SIG-M5 (cell line): ENCODE results near the gene PDCD5.
"Not testable (repeated sequence)": the region's sequence is repeated elsewhere in the genome, so short reads cannot be mapped to it uniquely, and the experiment has no call there.

Experiments used
- DNase-seq: peaks from one replicate; lab custom pipeline; 2025; lab: John Stamatoyannopoulos, UW

PDCD5 gene

DNA sequence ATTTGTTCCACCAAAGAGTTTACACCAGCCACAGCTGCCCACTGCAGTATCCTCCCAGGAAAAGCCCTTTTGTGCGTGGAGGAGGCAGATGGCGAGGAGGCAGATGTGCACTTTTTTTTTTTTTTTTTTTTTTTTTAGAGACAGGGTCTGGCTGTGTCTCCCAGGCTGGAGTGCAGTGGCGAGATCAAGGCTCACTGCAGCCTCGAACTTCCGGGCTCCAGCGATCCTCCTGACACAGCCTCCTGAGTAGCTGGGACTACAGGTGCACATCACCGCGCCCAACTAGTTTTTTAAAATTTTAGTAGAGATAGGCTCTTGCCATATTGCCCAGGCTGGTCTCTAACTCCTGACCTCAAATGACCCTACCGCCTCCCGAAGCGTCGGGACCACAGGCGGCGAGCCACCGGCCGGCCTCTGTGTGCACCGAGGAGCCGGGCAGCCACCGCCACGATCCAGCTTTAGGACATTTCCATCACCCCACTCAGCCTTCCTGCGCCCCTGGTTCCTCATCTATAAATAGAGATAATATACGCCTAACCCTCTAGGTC is 563 bp upstream of the PDCD5 start:
- no peak for DNase-seq

DNA sequence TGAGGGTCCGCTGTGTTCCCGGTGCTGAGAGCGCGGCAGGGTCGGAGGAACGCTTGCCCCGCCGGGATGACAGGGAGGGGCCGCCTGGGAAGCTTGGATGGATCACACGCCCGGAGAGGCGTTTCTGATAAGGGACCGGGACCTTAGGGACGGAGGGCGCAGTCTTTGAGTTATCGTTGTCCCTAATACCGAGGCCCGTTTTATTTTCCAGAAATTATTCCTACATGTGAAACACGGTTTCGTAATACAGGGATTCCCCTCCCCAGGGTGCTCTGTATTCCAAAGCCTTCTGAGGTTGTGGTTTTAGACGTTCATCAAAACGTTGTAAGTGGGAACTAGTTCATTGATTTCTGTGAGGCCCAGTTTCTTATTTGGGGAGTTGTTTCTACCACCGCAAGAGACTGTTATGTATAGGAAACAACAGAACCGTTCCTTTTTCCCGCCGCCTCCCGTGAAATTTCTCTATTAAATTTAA is 752 bp downstream of the PDCD5 start:
- no peak for DNase-seq

DNA sequence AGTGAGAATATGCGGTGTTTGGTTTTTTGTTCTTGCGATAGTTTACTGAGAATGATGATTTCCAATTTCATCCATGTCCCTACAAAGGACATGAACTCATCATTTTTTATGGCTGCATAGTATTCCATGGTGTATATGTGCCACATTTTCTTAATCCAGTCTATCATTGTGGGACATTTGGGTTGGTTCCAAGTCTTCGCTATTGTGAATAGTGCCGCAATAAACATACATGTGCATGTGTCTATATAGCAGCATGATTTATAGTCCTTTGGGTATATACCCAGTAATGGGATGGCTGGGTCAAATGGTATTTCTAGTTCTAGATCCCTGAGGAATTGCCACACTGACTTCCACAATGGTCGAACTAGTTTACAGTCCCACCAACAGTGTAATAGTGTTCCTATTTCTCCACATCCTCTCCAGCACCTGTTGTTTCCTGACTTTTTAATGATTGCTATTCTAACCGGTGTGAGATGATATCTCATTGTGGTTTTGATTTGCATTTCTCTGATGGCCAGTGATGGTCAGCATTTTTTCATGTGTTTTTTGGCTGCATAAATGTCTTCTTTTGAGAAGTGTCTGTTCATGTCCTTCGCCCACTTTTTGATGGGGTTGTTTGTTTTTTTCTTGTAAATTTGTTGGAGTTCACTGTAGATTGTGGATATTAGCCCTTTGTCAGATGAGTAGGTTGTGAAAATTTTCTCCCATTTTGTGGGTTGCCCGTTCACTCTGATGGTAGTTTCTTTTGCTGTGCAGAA is 6.9 kb downstream of the PDCD5 start:
- DNase-seq = not testable (repeated sequence)

DNA sequence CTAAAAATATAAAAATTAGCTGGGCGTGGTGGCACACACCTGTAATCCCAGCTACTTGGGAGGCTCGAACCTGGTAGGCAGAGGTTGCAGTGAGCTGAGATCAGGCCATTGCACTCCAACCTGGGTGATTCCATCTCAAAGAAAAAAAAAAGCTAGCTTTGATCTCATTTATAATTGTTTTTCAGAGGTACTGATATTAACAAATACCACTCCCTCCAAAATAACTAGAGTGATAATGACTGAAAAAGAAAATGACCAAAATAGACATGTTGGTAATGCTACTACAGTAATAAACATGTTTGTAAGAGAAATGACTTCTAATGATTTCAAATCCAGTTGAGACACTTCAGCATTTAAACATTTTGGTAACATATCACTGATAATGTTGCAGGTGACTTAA is 13.0 kb downstream of the PDCD5 start:
- DNase-seq = no peak

DNA sequence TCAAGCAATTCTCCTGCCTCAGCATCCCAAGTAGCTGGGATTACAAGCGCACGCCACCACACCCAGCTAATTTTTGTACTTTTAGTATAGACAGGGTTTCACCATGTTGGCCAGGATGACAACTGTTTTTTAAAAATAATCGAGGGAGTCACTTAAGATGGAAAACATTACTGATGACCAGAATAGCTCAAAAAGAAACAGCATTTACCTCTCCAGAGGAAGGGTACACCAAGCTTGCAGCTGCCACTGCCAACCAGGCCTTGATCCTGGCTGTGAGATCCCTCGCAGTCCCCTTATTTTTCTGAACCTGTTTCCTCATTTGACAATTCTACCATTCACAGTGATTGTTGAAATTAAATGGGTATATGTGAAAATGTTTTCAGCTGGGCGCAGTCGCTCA is 14.5 kb downstream of the PDCD5 start:
- no peak for DNase-seq

DNA sequence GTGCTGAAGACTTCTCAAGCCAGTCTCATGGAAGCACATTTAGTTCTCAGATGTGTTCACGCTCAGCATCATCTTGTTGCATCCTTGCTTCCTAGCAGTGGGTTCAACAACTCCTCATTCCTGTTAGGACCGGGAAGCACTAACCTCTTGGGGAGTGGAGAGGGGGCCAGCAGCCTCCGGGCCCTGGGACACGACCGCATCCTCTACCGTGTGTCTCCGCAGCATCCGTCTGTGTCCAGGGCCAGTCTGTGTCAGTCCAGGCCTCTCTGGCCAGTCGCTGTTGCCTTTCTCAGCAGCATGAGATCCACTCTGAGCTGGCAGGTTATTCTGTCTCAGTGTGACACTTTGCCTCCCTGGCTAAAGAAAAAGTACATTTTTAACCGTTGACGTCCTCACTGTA is 17.0 kb downstream of the PDCD5 start:
- DNase-seq = no peak

DNA sequence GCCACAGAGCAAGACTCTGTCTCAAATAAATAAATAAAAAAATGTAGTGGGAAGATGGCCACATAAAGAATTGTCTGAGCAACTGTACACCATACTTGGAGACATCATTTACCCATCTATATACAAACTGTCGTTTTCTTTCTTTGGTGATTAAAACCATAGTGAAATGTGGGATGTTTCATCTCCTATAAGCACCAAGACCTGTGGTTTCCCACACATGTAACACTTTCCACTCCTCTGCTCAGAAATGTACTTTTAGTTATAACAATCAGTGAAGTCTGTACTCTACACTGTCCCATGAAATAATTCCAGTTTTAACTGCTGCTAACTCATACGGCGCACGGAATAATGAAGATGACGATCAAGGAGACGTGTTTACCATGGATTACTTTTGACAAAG is 18.3 kb downstream of the PDCD5 start:
- DNase-seq = no peak

DNA sequence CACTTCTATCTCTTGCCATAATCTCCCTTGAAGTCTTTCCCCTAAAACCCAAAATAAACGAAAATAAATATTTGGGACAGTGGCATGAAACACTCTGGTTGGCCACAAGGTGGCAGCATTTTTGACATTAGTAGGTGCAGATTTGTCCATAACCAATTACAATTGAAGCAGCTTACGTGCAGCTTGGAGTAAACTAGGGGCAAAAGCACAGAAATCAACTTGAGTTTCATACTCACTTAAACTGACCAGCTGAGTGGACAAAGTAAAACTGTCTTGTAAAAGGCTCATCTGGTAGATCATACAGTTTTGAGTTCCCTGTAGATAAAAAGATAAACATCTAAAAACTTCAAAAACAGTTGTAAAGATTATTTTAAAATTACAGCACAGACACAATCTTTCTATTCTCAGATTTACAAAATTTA is 18.8 kb downstream of the PDCD5 start:
- DNase-seq = no peak

DNA sequence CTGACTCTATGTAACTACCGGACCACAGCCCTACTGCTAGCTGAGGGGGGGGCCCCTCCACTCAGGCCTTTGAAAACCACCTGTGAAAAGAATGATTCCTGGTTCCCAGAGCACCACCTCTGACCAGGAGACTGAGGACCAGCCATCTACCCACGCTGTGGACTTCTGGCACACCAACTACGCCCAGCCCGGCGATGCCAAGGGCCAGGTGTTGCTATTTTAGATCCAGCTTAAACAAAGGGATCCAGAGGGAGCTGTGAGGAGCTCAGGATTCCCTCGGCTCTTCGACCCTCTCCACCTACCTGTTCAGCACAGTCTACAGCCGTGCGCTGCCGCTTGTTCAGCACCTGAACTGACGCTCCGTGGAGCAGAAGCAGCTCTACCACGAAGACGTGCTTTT is 23.0 kb downstream of the PDCD5 start:
- no peak for DNase-seq

DNA sequence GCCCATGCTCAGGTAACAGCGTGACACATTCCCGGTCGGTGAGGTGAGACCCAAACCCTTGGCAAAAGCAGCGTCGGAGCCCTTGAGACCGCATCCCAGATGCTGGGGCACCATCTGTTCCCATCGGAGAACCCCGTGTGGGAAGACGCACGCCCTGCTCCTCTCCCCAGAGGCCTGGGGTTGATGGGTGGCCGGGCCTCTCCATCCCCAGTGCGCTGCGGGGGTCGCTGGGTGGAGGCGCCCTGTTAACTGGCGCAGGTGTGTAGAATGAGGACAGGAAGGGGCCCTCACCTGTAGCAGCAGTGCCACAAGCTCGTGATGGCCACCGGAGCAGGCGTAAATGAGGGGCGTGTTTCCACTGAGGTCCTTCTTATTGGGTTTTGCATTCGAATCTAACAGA is 24.6 kb downstream of the PDCD5 start:
- no peak for DNase-seq

DNA sequence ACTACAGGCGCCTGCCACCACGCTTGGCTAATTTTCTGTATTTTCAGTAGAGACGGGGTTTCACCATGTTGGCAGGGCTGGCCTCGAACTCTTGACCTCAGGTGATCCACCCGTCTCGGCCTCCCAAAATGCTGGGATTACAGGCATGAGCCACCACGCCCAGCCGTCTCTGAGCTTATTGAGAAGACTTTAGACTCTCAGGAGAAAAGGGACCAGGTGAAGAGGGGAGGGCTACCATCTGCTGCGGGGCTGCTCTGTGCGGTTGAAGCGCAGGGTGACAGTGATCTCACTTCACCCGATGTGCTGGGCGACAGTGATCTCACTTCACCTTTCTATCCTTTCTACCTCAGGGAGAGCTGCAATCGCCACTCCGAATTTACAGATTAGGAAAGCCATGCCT is 25.3 kb downstream of the PDCD5 start:
- DNase-seq = no peak

DNA sequence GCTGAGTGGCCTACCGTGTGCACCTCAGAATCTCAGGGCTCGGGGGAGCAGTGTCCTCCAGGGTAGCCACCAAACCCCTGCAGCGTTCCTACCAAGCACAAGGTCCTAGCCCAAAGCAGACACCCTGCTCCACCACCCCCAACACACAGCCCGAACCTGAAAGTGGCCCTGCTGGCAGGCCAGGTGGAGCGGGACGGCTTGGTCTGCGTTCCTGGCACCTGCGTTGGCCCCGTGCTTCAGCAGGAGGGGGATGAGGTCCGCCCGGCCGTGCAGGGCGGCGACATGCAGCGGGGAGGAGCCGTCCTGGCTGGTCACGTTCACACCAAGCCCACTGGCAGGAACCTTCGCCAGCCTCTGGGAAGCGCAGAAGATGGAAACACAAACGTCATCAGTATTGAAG is 26.5 kb downstream of the PDCD5 start:
- DNase-seq = no peak

DNA sequence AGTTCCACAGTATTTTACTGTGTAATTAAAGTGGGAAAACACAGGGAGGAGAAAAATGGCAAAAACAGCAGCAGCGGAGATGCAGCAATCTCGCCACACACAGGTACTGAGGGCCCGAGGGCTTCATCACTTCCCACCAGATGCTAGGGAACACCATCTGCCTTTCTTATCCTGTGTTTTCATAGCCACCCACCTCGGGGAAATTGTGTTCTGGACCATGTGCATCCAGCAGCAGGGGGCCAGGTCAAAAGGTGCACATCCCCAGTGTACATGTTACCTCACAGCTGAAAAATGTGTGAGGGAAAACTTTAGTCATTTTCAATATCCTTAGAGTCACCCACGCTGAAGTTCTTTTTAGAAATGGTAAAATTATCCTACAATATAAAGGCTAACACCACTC is 30.2 kb downstream of the PDCD5 start:
- DNase-seq = no peak

DNA sequence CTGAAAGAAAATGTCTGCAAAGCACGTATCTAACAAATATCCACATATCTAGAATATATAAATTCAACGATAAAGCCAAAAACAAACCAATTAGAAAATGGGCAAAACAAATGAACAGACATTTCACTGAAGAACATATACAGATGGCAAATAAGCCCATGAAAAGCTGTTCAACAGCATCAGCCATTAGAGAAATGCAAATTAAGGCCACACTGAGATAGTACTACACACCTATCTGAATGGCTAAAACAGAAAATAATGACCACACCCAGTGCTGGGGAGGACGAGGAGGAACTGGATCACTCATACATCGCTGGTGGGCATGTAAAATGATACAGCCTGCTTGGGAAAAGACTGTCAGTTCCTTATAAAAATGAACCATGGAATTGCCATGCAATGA is 32.0 kb downstream of the PDCD5 start:
- no peak for DNase-seq

DNA sequence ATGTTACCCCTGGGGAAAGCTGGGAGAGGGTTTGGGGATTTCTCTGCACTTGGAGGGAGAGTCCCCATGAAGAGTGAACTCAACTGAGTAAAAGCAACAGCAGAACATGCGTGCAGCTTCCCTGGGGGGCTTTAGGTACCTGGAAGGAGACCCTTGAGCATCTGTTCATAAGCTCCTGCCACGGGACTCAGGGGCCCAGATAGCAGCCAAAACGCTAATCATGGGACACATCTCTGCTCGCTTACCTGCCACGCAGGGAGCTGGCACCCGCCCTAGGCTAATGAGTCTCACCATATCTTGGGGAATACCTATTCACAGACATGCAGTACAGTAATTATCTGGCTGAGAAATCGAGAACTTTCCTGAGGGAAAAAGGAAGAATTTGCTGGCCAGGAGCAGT is 33.9 kb downstream of the PDCD5 start:
- DNase-seq = no peak

DNA sequence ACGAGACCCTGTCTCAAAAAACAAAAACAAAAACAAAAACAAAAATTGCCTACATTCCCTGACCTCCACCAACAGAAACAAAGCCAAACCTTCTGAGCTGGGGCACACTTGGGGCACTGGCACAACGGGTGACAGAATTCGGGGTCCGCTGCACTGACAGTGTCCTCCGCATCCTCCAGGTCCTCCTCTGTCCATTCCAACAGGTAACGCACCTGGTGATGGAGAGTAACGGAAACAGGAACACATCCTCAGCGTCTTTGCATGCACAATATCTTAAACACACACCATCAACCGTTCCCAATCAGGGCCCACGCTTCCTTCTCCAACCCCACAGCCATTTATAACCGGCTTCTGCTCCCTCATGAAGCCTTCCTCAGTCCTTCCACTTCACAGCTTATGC is 34.6 kb downstream of the PDCD5 start:
- no peak for DNase-seq

DNA sequence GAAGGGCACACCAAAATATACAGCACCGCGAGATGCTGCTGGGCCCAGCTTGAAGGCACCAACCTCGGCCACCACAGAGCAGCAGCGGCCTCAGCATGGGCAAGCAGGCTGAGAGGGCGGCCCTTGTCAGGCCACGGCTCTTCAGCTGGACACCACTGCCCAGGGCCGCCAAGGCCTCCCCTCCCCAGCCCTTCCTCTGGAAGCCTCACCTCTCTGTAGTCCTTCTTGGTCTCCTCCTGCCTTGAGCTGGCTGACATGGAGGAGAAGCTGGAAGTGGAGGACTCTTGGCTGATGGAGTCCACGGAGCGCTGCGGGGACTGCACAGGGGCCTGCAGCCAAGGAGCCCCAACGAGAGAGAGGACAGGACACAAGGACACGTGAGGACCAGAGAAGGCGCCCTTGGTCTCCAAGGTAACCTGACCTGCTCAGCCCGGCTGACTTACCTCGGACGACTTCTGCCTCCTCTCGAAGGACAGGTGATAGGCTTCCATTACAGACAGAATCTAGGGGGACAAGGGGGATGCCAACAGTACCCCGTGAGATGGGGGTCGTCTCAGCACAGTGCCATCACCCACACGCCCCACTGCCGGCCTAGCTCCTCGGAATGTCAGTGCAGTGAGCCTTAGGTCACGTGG is 38.2 kb downstream of the PDCD5 start:
- DNase-seq = no peak

DNA sequence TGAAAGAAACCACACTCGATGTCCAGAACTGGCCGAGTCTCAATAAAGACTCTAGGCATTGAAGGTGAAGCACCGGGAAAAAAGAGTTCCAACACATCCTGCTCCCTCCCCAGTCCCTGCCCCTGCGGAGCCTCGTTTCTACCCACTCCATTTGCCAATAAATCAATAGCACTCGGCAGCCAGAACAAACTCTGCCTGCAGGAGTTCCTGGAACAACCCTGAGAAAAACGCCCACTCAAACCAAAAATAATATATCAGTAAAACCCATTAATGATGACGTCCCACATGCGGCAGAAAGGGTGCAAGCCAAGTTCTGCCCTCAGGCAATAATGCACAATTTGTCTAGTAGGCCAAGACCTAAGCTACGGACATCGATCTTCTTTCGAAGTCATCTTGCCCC is 41.0 kb downstream of the PDCD5 start:
- no peak for DNase-seq

DNA sequence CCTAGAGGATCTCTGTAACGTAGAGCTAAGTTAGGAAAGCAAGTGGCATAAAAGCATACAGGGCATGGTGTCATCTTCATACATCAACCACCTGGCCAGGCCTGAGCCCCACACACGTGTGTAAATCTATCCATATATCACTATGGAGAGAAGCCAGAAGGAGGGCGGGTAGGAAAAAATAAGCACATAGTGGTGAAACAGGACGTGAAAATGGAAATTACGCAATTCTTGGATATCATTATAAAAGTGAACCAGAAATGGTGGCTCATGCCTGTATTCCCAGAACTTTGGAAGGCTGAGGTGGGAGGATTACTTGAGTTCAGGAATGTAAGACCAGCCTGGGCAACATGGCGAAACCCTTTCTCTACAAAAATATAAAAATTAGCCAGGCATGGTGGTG is 43.4 kb downstream of the PDCD5 start:
- DNase-seq = no peak

DNA sequence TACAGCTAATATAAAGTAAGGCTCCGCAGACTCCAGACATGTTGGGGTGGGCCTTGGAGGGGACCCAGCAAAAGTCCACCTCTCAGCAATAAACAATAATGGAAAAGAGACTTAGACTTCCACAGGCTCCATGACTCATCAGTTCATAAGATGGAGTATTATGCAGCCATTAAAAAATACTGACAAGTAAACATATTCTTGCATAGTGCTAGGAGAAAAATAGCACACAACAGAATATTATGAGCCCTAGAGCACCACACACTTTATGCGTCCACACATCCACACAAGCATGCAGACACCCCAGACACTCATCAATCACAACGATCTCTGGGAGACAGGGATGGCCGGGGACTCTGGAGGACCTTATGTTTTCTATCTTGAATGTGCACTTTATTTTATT is 46.0 kb downstream of the PDCD5 start:
- no peak for DNase-seq

DNA sequence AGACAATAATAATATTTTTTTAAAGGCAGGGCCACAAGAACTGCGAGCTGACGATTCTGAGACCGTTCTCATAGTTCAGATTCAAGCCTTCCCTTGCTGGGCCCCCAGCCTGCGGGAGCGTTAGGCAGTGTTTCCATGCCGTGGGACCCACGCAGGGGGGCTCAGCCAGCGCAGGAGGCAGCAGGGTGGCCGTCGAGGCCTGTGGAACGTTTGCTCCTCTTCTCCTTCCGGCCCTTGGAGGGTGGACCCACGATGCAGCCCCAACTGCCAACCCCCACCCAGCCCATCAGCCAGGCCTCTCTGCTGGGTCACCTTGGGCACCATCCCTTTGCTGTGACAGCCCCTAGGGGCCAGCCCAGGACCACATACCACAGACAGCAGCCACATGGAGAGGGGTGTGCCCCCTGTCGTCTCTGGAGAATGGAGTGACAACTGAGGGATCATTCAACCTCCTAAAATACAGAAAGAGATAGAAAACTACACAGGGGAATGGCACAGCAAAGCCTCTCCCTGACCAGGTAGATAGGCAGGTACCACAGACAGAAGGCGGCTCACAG is 46.8 kb downstream of the PDCD5 start:
- DNase-seq = no peak

DNA sequence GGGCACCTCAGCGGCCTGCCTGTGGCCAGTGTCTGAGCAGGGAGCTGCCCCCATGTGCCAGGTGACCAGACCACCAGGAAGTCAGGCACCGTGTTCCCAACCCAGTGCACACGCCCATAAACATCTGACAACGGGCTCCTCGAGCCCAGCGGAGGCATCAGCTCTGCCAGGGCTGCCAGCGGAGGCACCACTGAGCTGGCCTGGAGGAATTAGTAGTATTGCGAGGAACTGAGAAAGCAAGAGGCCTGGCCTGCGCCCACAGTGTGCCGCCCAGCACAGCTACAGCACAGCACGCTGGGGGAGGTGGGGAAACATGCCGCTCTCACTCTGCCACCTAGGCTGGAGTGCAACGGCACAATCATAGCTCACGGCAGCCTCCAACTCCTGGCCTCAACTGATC is 49.3 kb downstream of the PDCD5 start:
- DNase-seq = no peak

DNA sequence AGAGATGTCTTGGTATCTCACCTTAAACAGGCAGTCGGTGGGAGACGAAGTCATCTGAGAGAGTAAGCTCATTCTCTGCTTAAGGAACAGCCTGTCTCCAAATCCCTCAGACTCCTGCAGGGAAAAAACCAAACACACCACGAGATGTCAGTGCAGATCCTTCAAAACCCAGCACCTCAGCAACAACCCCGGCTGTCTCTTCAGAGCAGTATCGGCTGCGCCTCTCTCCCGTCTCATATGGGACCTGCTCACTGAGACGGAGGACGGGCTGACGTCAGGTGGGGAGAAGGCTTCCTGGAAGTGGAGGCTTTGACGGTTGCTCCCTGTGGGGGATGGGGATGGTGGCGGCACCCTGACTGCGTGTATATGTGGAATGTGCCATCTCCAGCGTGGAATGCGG is 50.4 kb downstream of the PDCD5 start:
- no peak for DNase-seq
